ENCODE data around the gene PTPRM.

The PTPRM gene

GRCh38 chr18:7584646-7585275 lies 17.6 kb downstream of the PTPRM start:
- no peak overlapping the region for H3K4me3 ChIP-seq (ENCODE audit: low read depth, low read length)
- no peaks in the 10 kb centered on the region for H3K27me3 ChIP-seq (ENCODE audit: control insufficient read depth, insufficient read depth, low read length)

GRCh38 chr18:7585276-7585670 lies 18.2 kb downstream of the PTPRM start:
- Histone ChIP-seq H3K4me1 (ENCODE audit: control insufficient read depth, insufficient read depth, low read length) (peaks cover 9% of the 10 kb centered on the region; the same call in 1 of the 2 replicates), H3K9me3 (ENCODE audit: control insufficient read depth, insufficient read depth, low read length) (0 out of 2 replicates have a peak, but pooled peaks cover 2% of the 10 kb centered on the region), H3K9ac (ENCODE audit: low read depth, low read length) (no peak overlapping the region), H3K36me3 (ENCODE audit: control insufficient read depth, insufficient read depth, low read length) (no peaks in the 10 kb centered on the region), H3K4me3 (ENCODE audit: low read depth, low read length) (no peak overlapping the region), H3K27me3 (ENCODE audit: control insufficient read depth, insufficient read depth, low read length) (no peaks in the 10 kb centered on the region), H3K27ac (ENCODE audit: low read depth, low read length) (no peak overlapping the region)

More at GRCh38 chr18:7584646-7585275, 17.6 kb downstream of the PTPRM start:
- Histone ChIP-seq H3K27ac (ENCODE audit: low read depth, low read length) (no peak overlapping the region), H3K9me3 (ENCODE audit: control insufficient read depth, insufficient read depth, low read length) (0 out of 2 replicates have a peak, but pooled peaks cover 2% of the 10 kb centered on the region), H3K9ac (ENCODE audit: low read depth, low read length) (no peak overlapping the region), H3K4me1 (ENCODE audit: control insufficient read depth, insufficient read depth, low read length) (peaks cover 9% of the 10 kb centered on the region; the same call in 1 of the 2 replicates), H3K36me3 (ENCODE audit: control insufficient read depth, insufficient read depth, low read length) (no peaks in the 10 kb centered on the region)

- no peaks in the 10 kb centered on the region for H3K36me3 ChIP-seq (ENCODE audit: control insufficient read depth, insufficient read depth, low read length)
- no peak overlapping the region for H3K9ac ChIP-seq (ENCODE audit: low read depth, low read length)
- peaks cover 9% of the 10 kb centered on the region; the same call in 1 of the 2 replicates for H3K4me1 ChIP-seq (ENCODE audit: control insufficient read depth, insufficient read depth, low read length)
- H3K27ac ChIP-seq (ENCODE audit: low read depth, low read length): no peak overlapping the region
- H3K27me3 ChIP-seq (ENCODE audit: control insufficient read depth, insufficient read depth, low read length): no peaks in the 10 kb centered on the region
- H3K4me3 ChIP-seq (ENCODE audit: low read depth, low read length): no peak overlapping the region
- 0 out of 2 replicates have a peak, but pooled peaks cover 2% of the 10 kb centered on the region for H3K9me3 ChIP-seq (ENCODE audit: control insufficient read depth, insufficient read depth, low read length)
Measured at GRCh38 chr18:7586379-7586778, 19.3 kb downstream of the PTPRM start.

- Histone ChIP-seq H3K27ac (ENCODE audit: low read depth, low read length) (no peak overlapping the region), H3K36me3 (ENCODE audit: control insufficient read depth, insufficient read depth, low read length) (no peaks in the 10 kb centered on the region), H3K27me3 (ENCODE audit: control insufficient read depth, insufficient read depth, low read length) (no peaks in the 10 kb centered on the region), H3K4me1 (ENCODE audit: control insufficient read depth, insufficient read depth, low read length) (0 out of 2 replicates have a peak, but pooled peaks cover 6% of the 10 kb centered on the region), H3K9ac (ENCODE audit: low read depth, low read length) (no peak overlapping the region), H3K9me3 (ENCODE audit: control insufficient read depth, insufficient read depth, low read length) (no peaks in the 10 kb centered on the region), H3K4me3 (ENCODE audit: low read depth, low read length) (no peak overlapping the region)
Measured at GRCh38 chr18:7590826-7591560, 23.9 kb downstream of the PTPRM start.

- no peaks in the 10 kb centered on the region for H3K36me3 ChIP-seq (ENCODE audit: control insufficient read depth, insufficient read depth, low read length)
- H3K27ac ChIP-seq (ENCODE audit: low read depth, low read length): no peak overlapping the region
- no peak overlapping the region for H3K9ac ChIP-seq (ENCODE audit: low read depth, low read length)
- no peaks in the 10 kb centered on the region for H3K27me3 ChIP-seq (ENCODE audit: control insufficient read depth, insufficient read depth, low read length)
- H3K4me3 ChIP-seq (ENCODE audit: low read depth, low read length): no peak overlapping the region
- 0 out of 2 replicates have a peak, but pooled peaks cover 6% of the 10 kb centered on the region for H3K4me1 ChIP-seq (ENCODE audit: control insufficient read depth, insufficient read depth, low read length)
- no peaks in the 10 kb centered on the region for H3K9me3 ChIP-seq (ENCODE audit: control insufficient read depth, insufficient read depth, low read length)
Measured at GRCh38 chr18:7592305-7593071, 25.4 kb downstream of the PTPRM start.

- Histone ChIP-seq H3K9ac (ENCODE audit: low read depth, low read length) (no peak overlapping the region), H3K27me3 (ENCODE audit: control insufficient read depth, insufficient read depth, low read length) (no peaks in the 10 kb centered on the region), H3K27ac (ENCODE audit: low read depth, low read length) (no peak overlapping the region), H3K4me3 (ENCODE audit: low read depth, low read length) (no peak overlapping the region), H3K9me3 (ENCODE audit: control insufficient read depth, insufficient read depth, low read length) (no peaks in the 10 kb centered on the region), H3K4me1 (ENCODE audit: control insufficient read depth, insufficient read depth, low read length) (0 out of 2 replicates have a peak, but pooled peaks cover 6% of the 10 kb centered on the region), H3K36me3 (ENCODE audit: control insufficient read depth, insufficient read depth, low read length) (no peaks in the 10 kb centered on the region)
Measured at GRCh38 chr18:7593218-7593819, 26.2 kb downstream of the PTPRM start.

GRCh38 chr18:7596147-7596546 lies 29.0 kb downstream of the PTPRM start:
- Histone ChIP-seq H3K27me3 (ENCODE audit: control insufficient read depth, insufficient read depth, low read length) (no peaks in the 10 kb centered on the region), H3K36me3 (ENCODE audit: control insufficient read depth, insufficient read depth, low read length) (no peaks in the 10 kb centered on the region), H3K9me3 (ENCODE audit: control insufficient read depth, insufficient read depth, low read length) (no peaks in the 10 kb centered on the region), H3K27ac (ENCODE audit: low read depth, low read length) (no peak overlapping the region), H3K9ac (ENCODE audit: low read depth, low read length) (no peak overlapping the region), H3K4me1 (ENCODE audit: control insufficient read depth, insufficient read depth, low read length) (peaks cover 15% of the 10 kb centered on the region; the same call in 1 of the 2 replicates), H3K4me3 (ENCODE audit: low read depth, low read length) (no peak overlapping the region)

- H3K36me3 ChIP-seq (ENCODE audit: control insufficient read depth, insufficient read depth, low read length): no peaks in the 10 kb centered on the region
- no peak overlapping the region for H3K9ac ChIP-seq (ENCODE audit: low read depth, low read length)
- no peaks in the 10 kb centered on the region for H3K9me3 ChIP-seq (ENCODE audit: control insufficient read depth, insufficient read depth, low read length)
- no peak overlapping the region for H3K27ac ChIP-seq (ENCODE audit: low read depth, low read length)
- H3K27me3 ChIP-seq (ENCODE audit: control insufficient read depth, insufficient read depth, low read length): no peaks in the 10 kb centered on the region
- H3K4me1 ChIP-seq (ENCODE audit: control insufficient read depth, insufficient read depth, low read length): peaks cover 16% of the 10 kb centered on the region; the same call in 1 of the 2 replicates
- H3K4me3 ChIP-seq (ENCODE audit: low read depth, low read length): no peak overlapping the region
Measured at GRCh38 chr18:7597500-7597899, 30.4 kb downstream of the PTPRM start.

- Histone ChIP-seq H3K36me3 (ENCODE audit: control insufficient read depth, insufficient read depth, low read length) (no peaks in the 10 kb centered on the region), H3K9me3 (ENCODE audit: control insufficient read depth, insufficient read depth, low read length) (no peaks in the 10 kb centered on the region), H3K4me1 (ENCODE audit: control insufficient read depth, insufficient read depth, low read length) (peaks cover 17% of the 10 kb centered on the region), H3K27me3 (ENCODE audit: control insufficient read depth, insufficient read depth, low read length) (no peaks in the 10 kb centered on the region), H3K27ac (ENCODE audit: low read depth, low read length) (no peak overlapping the region), H3K9ac (ENCODE audit: low read depth, low read length) (no peak overlapping the region), H3K4me3 (ENCODE audit: low read depth, low read length) (no peak overlapping the region)
Measured at GRCh38 chr18:7598167-7599047, 31.3 kb downstream of the PTPRM start.

- Histone ChIP-seq H3K27me3 (ENCODE audit: control insufficient read depth, insufficient read depth, low read length) (no peaks in the 10 kb centered on the region), H3K9me3 (ENCODE audit: control insufficient read depth, insufficient read depth, low read length) (no peaks in the 10 kb centered on the region), H3K4me3 (ENCODE audit: low read depth, low read length) (no peak overlapping the region), H3K36me3 (ENCODE audit: control insufficient read depth, insufficient read depth, low read length) (no peaks in the 10 kb centered on the region), H3K27ac (ENCODE audit: low read depth, low read length) (no peak overlapping the region), H3K9ac (ENCODE audit: low read depth, low read length) (no peak overlapping the region), H3K4me1 (ENCODE audit: control insufficient read depth, insufficient read depth, low read length) (peaks cover 33% of the 10 kb centered on the region)
Measured at GRCh38 chr18:7600036-7600435, 32.9 kb downstream of the PTPRM start.

Measured in HUES48 (cell line).